Measurements from ENCODE around the gene OCLN.
"Not testable (repeated sequence)": the region's sequence is repeated elsewhere in the genome, so short reads cannot be mapped to it uniquely, and the experiment has no call there.

The OCLN gene

GRCh38 chr5:69491838-69492390 is 676 bp upstream of the OCLN start:
- no peak for DNase-seq (ENCODE audit: low read depth in 3 of 3)

DNA sequence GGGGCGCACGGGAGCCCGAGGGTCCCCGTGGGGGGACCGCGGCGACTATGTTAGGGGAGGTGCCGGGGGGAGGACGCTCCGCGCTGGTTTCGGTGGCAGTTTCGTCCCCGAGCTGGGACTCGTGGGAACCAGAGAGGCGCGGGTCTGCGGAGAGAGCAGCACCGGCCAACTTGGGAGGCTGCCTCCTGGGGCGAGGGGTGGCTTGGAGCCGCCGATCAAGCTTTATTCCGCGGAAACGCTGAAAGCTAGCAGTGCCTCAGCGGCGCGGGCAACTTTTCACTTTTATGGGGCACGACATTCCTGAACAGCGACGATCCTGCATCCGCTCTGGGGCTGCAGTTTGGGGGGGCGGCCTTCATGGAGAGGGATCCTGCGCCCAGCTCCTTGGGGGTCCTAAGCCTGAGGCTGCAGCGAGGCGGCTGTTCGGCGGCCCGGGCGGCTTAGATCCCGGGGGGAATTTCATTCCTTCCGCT is 369 bp downstream of the OCLN start:
- no peak for DNase-seq (ENCODE audit: low read depth in 3 of 3)

DNA sequence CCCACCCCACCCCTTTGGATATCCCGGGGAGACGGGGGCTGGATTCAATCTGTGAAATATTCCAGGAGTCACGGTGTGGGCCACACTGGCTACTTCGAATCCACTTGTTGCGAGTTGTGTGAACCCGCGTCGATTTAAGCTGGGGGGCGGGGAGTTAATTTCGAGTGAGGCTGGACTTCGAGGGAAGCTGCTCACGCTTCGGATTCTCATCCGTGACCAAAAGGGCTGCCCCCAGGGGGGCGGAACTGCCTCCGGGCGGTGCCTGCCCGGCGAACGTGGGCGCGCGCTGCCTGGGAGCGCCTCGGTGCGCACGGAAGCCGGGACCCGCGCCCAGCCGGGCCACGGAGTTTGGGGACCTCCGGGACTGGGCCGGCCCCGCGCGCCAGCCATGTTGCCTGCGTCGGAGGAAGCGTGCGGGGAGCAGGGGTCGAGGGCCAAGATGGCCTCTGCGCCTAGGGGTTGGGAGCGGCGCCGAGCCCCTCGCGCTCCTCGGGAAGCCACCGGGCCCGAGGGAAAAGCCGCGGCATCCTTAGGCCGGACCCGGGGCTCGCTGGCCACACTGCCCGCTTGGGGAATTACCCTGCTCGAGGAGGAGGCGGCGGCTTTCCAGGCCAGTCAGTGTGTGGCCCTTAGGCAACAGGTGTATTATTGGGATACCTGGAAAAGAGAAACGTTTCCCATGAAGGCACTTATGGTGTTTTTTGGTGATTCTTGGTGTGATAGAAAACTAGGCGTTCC is 975 bp downstream of the OCLN start:
- peak in 1 of 3 donors; percentile 1 for DNase-seq (ENCODE audit: low read depth in 3 of 3)

DNA sequence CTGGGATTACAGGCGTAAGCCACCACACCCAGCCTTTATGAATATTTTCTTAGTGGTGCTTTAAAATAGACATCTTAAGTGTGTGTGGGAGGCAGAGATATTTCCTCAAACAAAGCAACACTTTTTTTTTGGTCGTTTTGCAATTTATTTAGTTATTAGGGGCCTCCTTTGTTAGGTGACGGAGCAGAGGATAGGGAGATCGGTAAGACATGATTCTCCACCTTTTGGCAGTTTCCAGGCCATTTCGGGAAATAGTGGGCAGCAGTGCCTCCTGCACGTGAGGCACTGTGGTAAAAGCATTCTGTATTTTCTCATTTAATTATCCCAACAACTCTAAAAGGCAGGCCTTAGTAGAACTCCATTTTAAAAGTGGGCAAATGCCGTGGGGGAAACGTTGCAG is 1.9 kb downstream of the OCLN start:
- no peak for DNase-seq (ENCODE audit: low read depth in 3 of 3)

- DNase-seq (ENCODE audit: low read depth in 3 of 3) = no peak
These were observed 4.5 kb downstream of the OCLN start for GRCh38 chr5:69497006-69497520.

GRCh38 chr5:69498384-69498783 is 5.8 kb downstream of the OCLN start:
- no peak for DNase-seq (ENCODE audit: low read depth in 3 of 3)

GRCh38 chr5:69502367-69502766 is 9.8 kb downstream of the OCLN start:
- DNase-seq (ENCODE audit: low read depth in 3 of 3) = no peak

GRCh38 chr5:69502767-69503488 is 10.3 kb downstream of the OCLN start:
- DNase-seq (ENCODE audit: low read depth in 3 of 3) = no peak

- DNase-seq (ENCODE audit: low read depth in 3 of 3) = no peak
These were observed 11.4 kb downstream of the OCLN start for GRCh38 chr5:69504036-69504435.

DNA sequence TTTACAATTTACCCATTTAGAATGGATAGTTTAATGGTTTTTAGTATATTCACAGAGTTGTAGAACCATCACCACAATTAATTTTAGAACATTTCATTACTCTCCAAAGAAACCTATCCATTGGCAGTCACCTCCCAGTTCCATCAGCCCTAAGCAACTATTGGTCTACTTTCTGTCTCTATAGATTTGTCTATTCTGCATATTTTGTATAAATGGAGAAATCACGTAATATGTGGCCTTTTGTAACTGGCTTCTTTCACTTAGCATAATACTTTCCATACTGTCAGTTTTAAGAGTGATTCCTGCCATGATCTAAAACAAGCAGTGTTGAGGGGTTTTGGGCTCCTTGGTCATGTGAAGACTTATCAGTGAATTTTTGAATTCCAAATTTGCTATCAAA is 12.7 kb downstream of the OCLN start:
- DNase-seq (ENCODE audit: low read depth in 3 of 3) = no peak

DNA sequence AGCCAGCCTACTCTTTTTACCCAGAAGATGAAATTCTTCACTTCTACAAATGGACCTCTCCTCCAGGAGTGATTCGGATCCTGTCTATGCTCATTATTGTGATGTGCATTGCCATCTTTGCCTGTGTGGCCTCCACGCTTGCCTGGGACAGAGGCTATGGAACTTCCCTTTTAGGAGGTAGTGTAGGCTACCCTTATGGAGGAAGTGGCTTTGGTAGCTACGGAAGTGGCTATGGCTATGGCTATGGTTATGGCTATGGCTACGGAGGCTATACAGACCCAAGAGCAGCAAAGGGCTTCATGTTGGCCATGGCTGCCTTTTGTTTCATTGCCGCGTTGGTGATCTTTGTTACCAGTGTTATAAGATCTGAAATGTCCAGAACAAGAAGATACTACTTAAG is 16.6 kb downstream of the OCLN start:
- no peak for DNase-seq (ENCODE audit: low read depth in 3 of 3)

DNA sequence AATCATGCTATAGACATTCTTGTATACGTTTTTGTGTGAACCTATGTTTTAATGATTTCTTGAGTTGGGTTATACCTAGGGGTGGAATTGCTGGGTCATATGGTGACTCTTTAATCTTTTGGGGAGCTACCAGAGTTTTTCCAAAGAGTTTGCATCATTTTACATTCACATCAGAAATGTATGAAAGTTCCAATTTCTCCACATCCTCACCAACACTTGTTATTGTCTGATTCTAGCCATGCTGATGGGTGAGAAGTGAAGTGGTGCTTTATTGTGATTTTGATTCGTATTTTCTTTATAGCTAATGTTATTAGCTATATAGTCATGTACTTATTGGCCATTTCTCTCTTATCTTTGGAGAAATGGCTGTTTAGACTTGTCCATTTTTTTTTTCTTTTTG is 18.1 kb downstream of the OCLN start:
- DNase-seq (ENCODE audit: low read depth in 3 of 3) = no peak

DNA sequence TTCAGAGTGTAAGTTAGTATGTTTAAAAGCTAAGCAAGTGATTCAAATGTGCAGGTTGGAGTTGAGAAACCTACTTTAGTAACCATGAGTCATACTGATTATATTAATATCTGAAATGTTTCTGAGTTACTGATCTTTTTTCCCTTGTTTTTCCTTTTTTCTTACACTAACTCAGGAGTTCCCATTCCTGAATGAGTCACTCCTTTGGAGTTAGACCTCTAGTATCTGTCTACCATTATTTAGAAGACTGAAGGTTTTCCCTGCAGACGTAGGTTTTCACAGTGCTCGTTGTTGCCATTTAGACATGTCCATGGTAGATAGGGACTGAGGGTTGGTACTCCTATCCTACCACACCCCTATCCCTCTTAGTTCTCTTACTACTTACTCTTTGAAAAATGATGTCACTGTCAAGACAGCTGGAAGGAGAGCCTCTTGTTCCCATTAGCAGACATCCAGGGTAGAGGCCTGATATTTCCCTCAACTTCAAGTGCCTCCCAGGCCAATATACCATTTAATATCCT is 20.2 kb downstream of the OCLN start:
- DNase-seq (ENCODE audit: low read depth in 3 of 3) = no peak

GRCh38 chr5:69515570-69515969 is 23.0 kb downstream of the OCLN start:
- DNase-seq (ENCODE audit: low read depth in 3 of 3) = not testable (repeated sequence)

- no peak for DNase-seq (ENCODE audit: low read depth in 3 of 3)
These were observed 24.2 kb downstream of the OCLN start for GRCh38 chr5:69516769-69517168.

DNA sequence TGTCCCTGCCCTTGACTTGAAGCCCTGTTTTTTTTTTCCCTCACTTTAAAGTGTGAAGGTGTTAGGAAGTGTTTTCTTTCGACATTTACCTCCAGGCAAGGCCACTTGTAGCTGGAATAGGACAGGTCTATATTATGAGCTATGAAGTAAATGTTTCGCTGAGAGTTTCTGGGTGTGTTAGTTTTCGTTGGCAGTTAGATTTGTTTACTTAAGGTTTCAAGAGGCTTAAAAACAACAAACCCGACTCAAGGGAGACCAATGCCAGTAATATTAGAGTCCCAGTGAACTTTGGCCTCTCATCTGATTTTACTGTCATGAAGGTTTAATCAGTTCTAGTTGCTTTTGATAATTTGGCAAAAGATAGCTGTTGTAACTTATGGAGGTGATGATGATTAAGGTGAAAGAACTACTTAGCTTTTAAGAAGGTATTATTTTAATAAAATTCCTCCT is 25.2 kb downstream of the OCLN start:
- no peak for DNase-seq (ENCODE audit: low read depth in 3 of 3)

DNA sequence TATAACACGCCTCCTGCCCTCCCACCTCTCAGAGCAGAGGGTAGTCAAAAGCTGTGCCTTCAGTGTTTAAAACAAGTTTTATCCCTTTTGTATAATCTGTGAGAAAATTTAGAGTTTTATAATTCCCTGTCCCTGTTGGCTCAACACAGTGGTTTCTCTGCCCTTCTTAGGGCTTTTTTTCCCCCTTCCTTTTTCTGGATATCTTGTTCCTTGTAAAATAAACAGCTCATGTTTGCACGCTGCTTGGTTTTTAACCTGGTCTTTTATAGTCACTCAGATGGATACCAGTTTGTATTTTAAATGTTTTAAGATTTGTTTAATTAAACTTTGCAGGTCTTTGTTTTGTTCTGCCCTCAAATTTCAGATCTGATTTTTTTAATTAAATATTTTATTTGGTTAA is 26.7 kb downstream of the OCLN start:
- no peak for DNase-seq (ENCODE audit: low read depth in 3 of 3)

GRCh38 chr5:69522035-69522434 is 29.4 kb downstream of the OCLN start:
- no peak for DNase-seq (ENCODE audit: low read depth in 3 of 3)

- DNase-seq (ENCODE audit: low read depth in 3 of 3) = no peak
These were observed 32.9 kb downstream of the OCLN start for GRCh38 chr5:69525490-69525889.

DNA sequence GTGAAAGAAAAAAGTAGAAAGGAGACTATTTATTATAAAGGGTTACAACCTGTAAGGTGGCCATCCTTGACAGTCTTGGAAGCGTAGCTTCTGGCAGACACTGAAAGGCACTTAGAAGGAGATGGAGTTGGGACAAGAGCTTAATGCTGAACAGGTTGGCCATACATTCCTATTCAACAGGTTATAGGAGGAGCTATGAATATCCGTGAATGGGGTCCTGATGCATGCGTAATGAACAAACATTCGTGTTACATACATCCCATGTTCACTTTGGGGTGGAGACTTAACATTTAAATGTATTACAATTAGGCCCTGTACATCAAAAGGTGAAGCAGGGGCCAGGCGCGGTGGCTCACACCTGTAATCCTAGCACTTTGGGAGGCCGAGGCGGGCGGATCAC is 34.1 kb downstream of the OCLN start:
- no peak for DNase-seq (ENCODE audit: low read depth in 3 of 3)

GRCh38 chr5:69527128-69527770 is 34.7 kb downstream of the OCLN start:
- no peak for DNase-seq (ENCODE audit: low read depth in 3 of 3)

DNA sequence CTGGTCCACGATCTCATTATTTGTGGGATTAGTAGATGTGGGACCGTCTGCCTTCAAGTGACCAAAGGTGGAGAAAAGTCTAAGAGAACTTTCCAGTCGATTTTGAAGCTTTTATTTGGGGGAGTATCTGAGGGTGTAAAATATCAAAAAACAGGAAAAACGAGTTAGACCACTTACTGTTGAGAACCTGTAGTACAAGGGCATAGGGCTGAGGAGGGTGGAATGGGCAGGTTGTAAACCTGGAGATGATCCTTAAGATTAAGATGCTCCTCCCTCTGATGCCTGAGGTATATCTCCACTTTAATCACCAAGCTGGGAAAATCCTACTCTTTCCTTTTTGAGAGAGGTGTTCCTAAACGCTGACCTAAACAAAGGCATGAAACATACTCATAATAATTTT is 35.4 kb downstream of the OCLN start:
- no peak for DNase-seq (ENCODE audit: low read depth in 3 of 3)

Measured in stimulated activated CD4-positive, alpha-beta T cell treated with anti-CD3 and anti-CD28 coated beads, TNF-alpha, amount 100 ng/mL, for 48 hours (primary cell).